ENCODE data around the gene ITFG1.
A peak's percentile ranks its signal among the peaks of the same experiment; 100 is the strongest.
"Not testable (repeated sequence)": the region's sequence is repeated elsewhere in the genome, so short reads cannot be mapped to it uniquely, and the experiment has no call there.

The ITFG1 gene

DNA sequence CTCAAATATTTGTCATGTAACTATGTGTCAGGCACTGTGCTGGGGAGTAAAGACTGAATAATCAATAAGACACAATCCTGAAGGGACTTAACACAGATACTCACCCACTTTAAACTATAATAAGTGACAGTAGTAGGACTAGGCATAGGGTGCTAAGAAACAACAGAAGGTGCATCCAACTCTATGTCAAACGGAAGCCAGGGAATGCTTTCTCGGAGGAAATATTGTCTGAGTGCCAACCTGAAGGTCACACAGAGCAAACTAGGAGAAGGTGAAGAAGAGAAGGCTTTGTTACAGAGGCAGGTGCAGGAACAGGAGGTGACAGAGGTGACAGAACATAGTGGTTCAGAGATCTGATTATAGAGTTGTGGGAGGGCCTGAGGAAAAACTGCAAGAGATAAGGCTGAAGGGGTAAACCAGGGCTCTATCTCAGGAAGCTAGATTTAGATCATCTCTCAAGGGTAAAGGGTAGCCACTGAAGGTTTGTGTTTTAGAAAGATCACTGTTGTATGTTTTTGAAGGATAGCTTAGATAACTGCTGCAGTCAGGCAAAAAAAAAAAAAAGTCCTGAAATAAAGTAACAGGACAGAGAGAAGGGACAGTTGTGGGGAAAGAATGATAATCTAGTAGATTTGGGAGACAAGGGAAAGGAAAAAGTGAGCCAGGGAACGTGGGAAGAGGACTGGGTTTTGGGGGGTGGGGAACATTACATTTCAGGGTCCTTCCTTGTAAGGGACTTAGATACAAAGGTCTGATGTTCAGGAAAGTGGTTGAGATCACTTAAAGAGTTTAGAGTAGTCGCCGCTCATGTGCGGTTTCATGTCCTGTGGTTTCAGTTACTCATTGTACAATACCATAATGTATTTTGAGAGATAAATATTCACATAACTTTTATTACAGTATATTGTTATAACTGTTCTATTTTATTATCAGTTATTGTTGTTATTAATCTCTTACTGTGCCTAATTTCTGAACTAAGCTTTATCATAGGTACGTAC, 231.5 kb downstream of the ITFG1 start:
- no peak overlapping the region for H3K4me3 ChIP-seq (ENCODE audit: low read depth, low read length)
- DNase-seq (ENCODE audit: low read depth) = no peak
- TF ChIP-seq, protein P1, sequence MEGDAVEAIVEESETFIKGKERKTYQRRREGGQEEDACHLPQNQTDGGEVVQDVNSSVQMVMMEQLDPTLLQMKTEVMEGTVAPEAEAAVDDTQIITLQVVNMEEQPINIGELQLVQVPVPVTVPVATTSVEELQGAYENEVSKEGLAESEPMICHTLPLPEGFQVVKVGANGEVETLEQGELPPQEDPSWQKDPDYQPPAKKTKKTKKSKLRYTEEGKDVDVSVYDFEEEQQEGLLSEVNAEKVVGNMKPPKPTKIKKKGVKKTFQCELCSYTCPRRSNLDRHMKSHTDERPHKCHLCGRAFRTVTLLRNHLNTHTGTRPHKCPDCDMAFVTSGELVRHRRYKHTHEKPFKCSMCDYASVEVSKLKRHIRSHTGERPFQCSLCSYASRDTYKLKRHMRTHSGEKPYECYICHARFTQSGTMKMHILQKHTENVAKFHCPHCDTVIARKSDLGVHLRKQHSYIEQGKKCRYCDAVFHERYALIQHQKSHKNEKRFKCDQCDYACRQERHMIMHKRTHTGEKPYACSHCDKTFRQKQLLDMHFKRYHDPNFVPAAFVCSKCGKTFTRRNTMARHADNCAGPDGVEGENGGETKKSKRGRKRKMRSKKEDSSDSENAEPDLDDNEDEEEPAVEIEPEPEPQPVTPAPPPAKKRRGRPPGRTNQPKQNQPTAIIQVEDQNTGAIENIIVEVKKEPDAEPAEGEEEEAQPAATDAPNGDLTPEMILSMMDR (IDR thresholded peaks at IDR 0.05; ENCODE audit: insufficient read depth, low read depth, low read length, missing control alignments) = no peak

DNA sequence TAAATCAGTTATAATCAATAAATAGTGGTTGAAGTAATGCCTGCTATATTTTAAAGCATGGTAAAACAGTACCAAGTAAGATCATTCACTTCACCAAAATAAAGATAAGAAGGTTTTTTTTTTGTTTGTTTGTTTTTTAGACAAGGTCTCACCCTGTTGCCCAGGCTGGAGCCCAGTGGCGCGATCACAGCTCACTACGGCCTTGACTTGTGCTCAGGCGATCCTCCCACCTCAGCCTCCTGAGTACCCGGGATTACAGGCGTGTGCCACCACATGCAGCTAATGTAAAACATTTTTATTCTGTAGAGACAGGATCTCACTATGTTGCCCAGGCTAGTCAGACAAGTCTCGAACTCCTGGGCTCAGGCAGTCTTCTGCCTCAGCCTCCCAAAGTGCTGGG, 232.6 kb downstream of the ITFG1 start:
- no peak overlapping the region for H3K4me3 ChIP-seq (ENCODE audit: low read depth, low read length)
- no peak for DNase-seq (ENCODE audit: low read depth)
- TF ChIP-seq, protein P1 (IDR thresholded peaks at IDR 0.05; ENCODE audit: insufficient read depth, low read depth, low read length, missing control alignments) = no peak

DNA sequence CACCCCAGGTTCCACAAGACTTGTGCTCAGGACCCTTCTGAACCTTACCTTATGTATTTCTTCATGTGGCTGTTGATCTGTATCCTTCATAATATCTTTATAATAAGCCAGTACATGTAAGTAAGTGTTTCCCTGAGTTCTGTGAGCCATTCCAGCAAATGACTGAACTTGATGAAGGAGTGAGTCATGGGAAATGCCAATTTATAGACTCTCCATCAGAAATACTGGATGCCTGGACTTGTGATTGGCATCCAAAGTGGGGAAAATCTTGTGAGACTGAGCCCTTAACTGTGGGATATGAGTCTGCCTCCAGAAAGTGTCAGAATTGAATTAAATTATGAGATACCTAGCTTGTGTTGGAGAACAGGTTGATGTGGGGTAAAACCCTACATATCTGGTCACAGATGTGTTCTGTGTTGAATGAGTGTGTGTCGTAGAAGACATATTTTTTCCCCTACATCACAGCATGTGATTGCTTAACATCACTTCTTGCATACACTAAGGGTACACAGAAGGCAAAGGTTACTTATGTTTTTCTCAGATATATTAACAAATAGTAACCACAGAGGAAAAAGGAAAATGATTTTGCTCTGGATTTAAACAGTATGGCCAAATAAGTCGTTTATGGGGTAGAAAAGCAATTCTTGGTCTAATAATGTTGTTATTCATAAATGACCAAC, 247.0 kb downstream of the ITFG1 start:
- TF ChIP-seq, protein P1 (IDR thresholded peaks at IDR 0.05; ENCODE audit: insufficient read depth, low read depth, low read length, missing control alignments) = no peak
- no peak overlapping the region for H3K4me3 ChIP-seq (ENCODE audit: low read depth, low read length)
- DNase-seq (ENCODE audit: low read depth) = no peak

DNA sequence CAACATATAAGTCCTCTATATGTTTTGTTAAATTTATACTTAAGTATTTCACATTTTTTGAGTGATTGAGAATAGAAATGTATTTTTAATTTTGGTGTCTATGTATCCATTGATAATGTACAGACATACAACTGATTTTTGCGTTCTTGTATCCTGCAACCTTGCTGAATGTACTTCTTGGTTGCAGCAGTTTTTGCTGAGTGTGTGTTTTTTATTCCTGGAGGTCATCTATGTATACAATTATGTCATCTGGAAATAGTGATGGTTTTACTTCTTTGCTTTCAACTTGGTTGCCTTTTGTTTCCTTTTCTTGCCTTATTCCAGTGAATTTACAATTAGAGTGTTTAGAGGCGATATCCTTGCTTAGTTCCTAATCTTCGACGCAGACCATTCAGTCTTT, 249.6 kb downstream of the ITFG1 start:
- H3K4me3 ChIP-seq (ENCODE audit: low read depth, low read length) = no peak overlapping the region
- TF ChIP-seq, protein P1 (IDR thresholded peaks at IDR 0.05; ENCODE audit: insufficient read depth, low read depth, low read length, missing control alignments) = no peak
- DNase-seq (ENCODE audit: low read depth) = no peak

DNA sequence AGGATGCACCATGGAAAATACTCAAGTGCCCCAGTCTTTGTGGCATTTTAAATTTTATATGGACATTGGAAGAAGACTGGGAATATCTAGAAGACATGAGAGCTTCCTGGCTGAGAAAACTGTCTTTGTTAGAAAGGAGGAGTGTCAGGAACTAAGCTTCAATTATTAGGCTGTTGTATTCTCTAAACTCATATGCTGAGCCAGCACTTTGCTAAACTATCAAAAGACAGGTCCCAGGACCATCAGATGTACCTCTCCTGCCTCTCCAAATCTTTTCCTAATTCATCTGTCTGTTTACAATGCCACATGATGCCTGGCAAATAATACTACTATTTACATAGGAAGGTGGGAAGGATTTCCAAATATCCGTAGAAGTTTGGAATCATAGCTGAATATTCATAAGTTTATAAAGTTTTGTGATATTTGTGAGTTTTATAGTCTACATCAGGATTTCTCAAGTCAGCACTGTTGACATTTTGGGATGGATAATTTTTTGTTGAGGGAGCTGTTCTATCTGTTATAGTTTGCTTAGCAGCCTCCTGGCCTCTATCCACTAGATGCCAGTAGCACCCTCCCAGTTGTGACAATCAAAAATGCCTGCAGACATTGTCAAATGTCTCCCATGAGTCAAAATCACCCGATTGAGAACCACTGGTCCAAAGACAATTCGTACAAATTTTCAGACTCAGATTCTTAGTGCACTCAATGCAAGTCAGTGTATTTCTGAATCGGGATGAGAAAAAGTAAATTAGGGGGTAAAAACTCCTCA, 255.9 kb downstream of the ITFG1 start:
- H3K4me3 ChIP-seq (ENCODE audit: low read depth, low read length) = no peak overlapping the region
- TF ChIP-seq, protein P1 (IDR thresholded peaks at IDR 0.05; ENCODE audit: insufficient read depth, low read depth, low read length, missing control alignments) = peak; percentile 13
- no peak for DNase-seq (ENCODE audit: low read depth)

DNA sequence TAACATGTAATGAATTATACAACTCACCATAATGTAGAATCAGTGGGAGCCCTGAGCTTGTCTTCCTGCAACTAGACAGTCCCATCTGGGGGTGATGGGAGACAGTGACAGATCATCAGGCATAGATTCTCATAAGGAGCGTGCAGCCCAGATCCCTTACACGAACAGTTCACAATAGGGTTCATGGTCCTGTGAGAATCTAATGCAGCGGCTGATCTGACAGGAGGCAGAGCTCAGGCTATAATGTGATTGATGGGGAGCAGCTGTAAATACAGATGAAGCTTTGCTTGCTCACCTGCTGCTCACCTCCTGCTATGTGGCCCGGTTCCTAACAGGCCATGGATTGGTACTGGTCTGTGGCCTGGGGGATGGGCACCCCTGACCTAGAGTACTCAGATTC, 257.4 kb downstream of the ITFG1 start:
- not testable (repeated sequence) for H3K4me3 ChIP-seq (ENCODE audit: low read depth, low read length); DNase-seq (ENCODE audit: low read depth)

DNA sequence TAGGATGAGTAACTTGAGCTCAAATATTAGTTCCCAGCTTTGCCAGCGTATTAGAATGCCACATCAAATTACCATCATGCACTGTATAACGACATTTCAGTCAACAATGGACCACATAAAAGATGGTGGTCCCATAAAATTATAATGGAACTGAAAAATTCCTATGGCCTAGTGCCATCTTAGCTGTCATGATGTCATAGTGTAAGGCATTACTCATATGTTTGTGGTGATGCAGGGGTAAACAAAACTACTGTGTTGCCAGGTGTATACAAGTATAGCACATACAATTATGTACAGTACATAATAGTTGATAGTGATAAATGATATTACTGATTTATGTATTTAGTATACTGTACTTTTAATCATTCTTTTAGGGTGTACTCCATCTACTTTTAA, 262.7 kb downstream of the ITFG1 start:
- H3K4me3 ChIP-seq (ENCODE audit: low read depth, low read length) = no peak overlapping the region
- no peak for DNase-seq (ENCODE audit: low read depth)
- TF ChIP-seq, protein P1 (IDR thresholded peaks at IDR 0.05; ENCODE audit: insufficient read depth, low read depth, low read length, missing control alignments) = no peak

Data from GM12865 (cell line).